K562 (cell line): ENCODE data around the gene CSF2. TPM values are rescaled to one million over a fixed set of nuclear protein-coding genes. Genes with fewer than 3 reads are reported as not detected.
"Not testable (repeated sequence)": the region's sequence is repeated elsewhere in the genome, so short reads cannot be mapped to it uniquely, and the experiment has no call there.

Experiments used
- ATAC-seq: fragments of 200-7000 bp; cut with Tn5 transposase; 3 replicates; pipeline ENCODE4 v1.9.1; 2020; ENCODE audit warnings: moderate library complexity
- BruUV-seq: library from RNA; stranded (reverse); fragments of 400-500 nt; replicated peaks from 2 replicates; lab custom pipeline; 2021; lab: Mats Ljungman, UMichigan
- CTCF ChIA-PET: fragments of 300-600 bp; formaldehyde crosslinking; extraction: SDS; loops from one replicate; lab custom pipeline; 2021; ENCODE audit warnings: low intra/inter-chr PET ratio; lab: Yijun Ruan, JAX
- POLR2A ChIA-PET: fragments of 300-600, 350-650 bp; sonication (Branson Sonifier 250); formaldehyde crosslinking; extraction: SDS; loops from one replicate; lab custom pipeline; 2021; ENCODE audit warnings: antibody characterized with exemption, inconsistent platforms; lab: Yijun Ruan, JAX
- DNase-seq, 4 experiments: peaks; one replicate each; pipeline versions ENCODE4 v3.0.0 to v3.0.0-alpha.2; 2011 to 2018; ENCODE audit warnings: low spot score in 3 of 4, mixed read lengths in 3 of 4; ENCODE audit errors: extremely low read depth in 1 of 4
- FAIRE-seq: peaks from 2 replicates; lab custom pipeline; 2011; peaks lifted over from hg19 to GRCh38; lab: Jason Lieb, UNC
- H2AFZ ChIP-seq: 2 replicates; pipeline ENCODE4 v1.6.0; 2011; ENCODE audit warnings: low read depth, low read length, control low read depth, inconsistent platforms
- H3K27ac ChIP-seq: fragments of 200-600 bp; 3 replicates; pipeline ENCODE4 v1.8.0; 2011; ENCODE audit warnings: low read depth, mild to moderate bottlenecking, control low read depth, inconsistent platforms, low read length, moderate library complexity, mixed read lengths; ENCODE audit errors: extremely low read depth
- H3K27me3 ChIP-seq, 2 experiments: fragments of 300-600 bp in 1 of 2; 2 replicates in 1 of 2; 3 replicates in 1 of 2; pipeline versions ENCODE4 v1.6.0 to v1.8.0; 2011; ENCODE audit warnings: inconsistent platforms in 2 of 2, low read length in 2 of 2, mild to moderate bottlenecking in 1 of 2, mixed read lengths in 1 of 2, moderate library complexity in 1 of 2; ENCODE audit not compliant: control insufficient read depth in 2 of 2, insufficient read depth in 2 of 2
- H3K36me3 ChIP-seq: fragments of 300-600 bp; 3 replicates; pipeline ENCODE4 v1.8.0; 2011; ENCODE audit warnings: mild to moderate bottlenecking, low read length, inconsistent platforms; ENCODE audit not compliant: control insufficient read depth, insufficient read depth
- H3K4me1 ChIP-seq, 2 experiments: fragments of 200-600 bp in 1 of 2; replicated peaks in 1 of 2; 2 replicates in 1 of 2; 3 replicates in 1 of 2; pipeline versions ENCODE4 v1.5.1 to v1.8.0; 2011; ENCODE audit warnings: inconsistent platforms in 2 of 2, low read length in 2 of 2, mild to moderate bottlenecking in 1 of 2, mixed read lengths in 1 of 2, moderate library complexity in 1 of 2; ENCODE audit not compliant: control insufficient read depth in 2 of 2, insufficient read depth in 2 of 2
- H3K4me2 ChIP-seq: 2 replicates; pipeline ENCODE4 v1.6.1; 2011; ENCODE audit warnings: low read length, control low read depth, inconsistent platforms, mixed read lengths; ENCODE audit not compliant: insufficient read depth
- H3K4me3 ChIP-seq: fragments of 200-600 bp; sonication (generic), shearing (Covaris generic); 2 replicates; pipeline ENCODE4 v1.5.1; 2016; ENCODE audit warnings: control low read depth, inconsistent platforms
- H3K79me2 ChIP-seq: fragments of 200-600 bp; 3 replicates; pipeline ENCODE4 v1.8.0; 2011; ENCODE audit warnings: low read length, inconsistent platforms; ENCODE audit not compliant: control insufficient read depth, insufficient read depth
- H3K9ac ChIP-seq, 2 experiments: 2 replicates each; pipeline versions ENCODE4 v1.6.0 to v1.6.1; 2011; ENCODE audit warnings: low read depth in 2 of 2, low read length in 2 of 2, control low read depth in 1 of 2, inconsistent platforms in 1 of 2, mild to moderate bottlenecking in 1 of 2, mixed read lengths in 1 of 2; ENCODE audit not compliant: insufficient read depth in 1 of 2
- H3K9me1 ChIP-seq: one replicate; pipeline ENCODE4 v1.6.0; 2011; ENCODE audit warnings: inconsistent platforms, mild to moderate bottlenecking, low read length, moderate library complexity; ENCODE audit not compliant: control insufficient read depth, insufficient read depth
- H3K9me3 ChIP-seq: replicated peaks from 2 replicates; pipeline ENCODE4 v1.5.1; 2011; ENCODE audit warnings: low read depth, low read length, inconsistent platforms; ENCODE audit not compliant: control insufficient read depth, insufficient read depth
- H4K20me1 ChIP-seq: replicated peaks from 2 replicates; pipeline ENCODE4 v1.6.1; 2011; ENCODE audit warnings: low read length, inconsistent platforms, mixed read lengths; ENCODE audit not compliant: control insufficient read depth, insufficient read depth
- BCOR ChIP-seq: fragments of 450-650 bp; IDR thresholded peaks from 2 replicates; pipeline ENCODE4 v1.6.1; 2016
- NFIC ChIP-seq: fragments of 450-650 bp; IDR thresholded peaks from 2 replicates; pipeline ENCODE4 v1.6.1; 2017; ENCODE audit warnings: mild to moderate bottlenecking, inconsistent platforms
- ZNF146 ChIP-seq: IDR thresholded peaks from one replicate; pipeline ENCODE4 v1.6.1; 2018; ENCODE audit warnings: missing compliant biosample characterization; ENCODE audit not compliant: unreplicated experiment
- WGBS: fragments of 100-300 bp; shearing (Covaris generic); methylation state at CpG from one replicate; pipeline ENCODE4 v1.1.6; 2016; ENCODE audit warnings: low coverage, mixed read lengths; ENCODE audit not compliant: insufficient coverage; ENCODE audit errors: missing lambda C conversion rate; 5-methylcytosine and 5-hydroxymethylcytosine counted together
- in situ Hi-C: fragments of 300-500 bp; cut with MboI; formaldehyde crosslinking; loops from 4 replicates; pipeline ENCODE4 v1.15.0; 2018; ENCODE audit warnings: inconsistent platforms, mixed read lengths
- intact Hi-C: fragments of 100-400 bp; cut with micrococcal nuclease; formaldehyde crosslinking; loops from 2 replicates; pipeline ENCODE4 v1.14.2; 2022
- polyA plus RNA-seq, 8 experiments: library from polyadenylated mRNA; depleted of rRNA in 4 of 8; stranded (reverse) in 5 of 8; unstranded in 3 of 8; fragments of >200 nt; fragmentation: Nextera tagmentation in 2 of 8; fragmentation: Illumina TruSeq in 1 of 8; extraction: Ambion mirVana in 2 of 8; extraction: Trizol in 1 of 8; gene quantifications; 2 replicates each; pipeline versions ENCODE4 v1.2.1 to v1.2.3, GENCODE V29; 2011 to 2014; ENCODE audit warnings: inconsistent platforms in 1 of 8, missing spikeins in 1 of 8
- small RNA-seq: library from RNA; depleted of rRNA; stranded (forward); fragments of <200 nt; gene quantifications from one replicate; pipeline ENCODE3, GENCODE V24; 2014
- total RNA-seq, 7 experiments: library from RNA; depleted of rRNA in 6 of 7; stranded (reverse); fragments of >200 nt in 6 of 7; fragmentation: Illumina TruSeq in 2 of 7; extraction: Trizol in 2 of 7; gene quantifications; 2 replicates each; pipeline versions ENCODE4 v1.2.1 to v1.2.3, GENCODE V29; 2011 to 2021; ENCODE audit warnings: low replicate concordance in 1 of 7

CSF2 gene
- total and polyA plus RNA-seq, 9 of the 15 experiments (the other 6 are each of a cell fraction or from before 2014, with no cell fraction given): 0.25 to 0.29 TPM; not detected in 7

GRCh38 chr5:132123578-132123977 is 50.0 kb downstream of the CSF2 start:
- H4K20me1 ChIP-seq, H2AFZ ChIP-seq, POLR2A ChIA-PET, H3K9me3 ChIP-seq, H3K4me2 ChIP-seq, in situ Hi-C loops, H3K9ac ChIP-seq, H3K27me3 ChIP-seq, BruUV-seq, H3K79me2 ChIP-seq, FAIRE-seq, H3K4me1 ChIP-seq, DNase-seq, H3K36me3 ChIP-seq, H3K4me3 ChIP-seq, CTCF ChIA-PET, H3K27ac ChIP-seq, ATAC-seq, intact Hi-C loops, H3K9me1 ChIP-seq: not testable (repeated sequence)
- TF ChIP-seq ZNF146 (CRISPR knock-in tag) (peak; percentile 78), NFIC (0 out of 2 replicates have a peak, but pooled peaks have one; percentile 19), BCOR (0 out of 2 replicates have a peak, but pooled peaks have one; percentile 25)
- 72% methylated on average over 4 of the region's 4 CpGs for WGBS

Small RNA genes lying within 50 kb of the gene (small RNA-seq; reads per million reads assigned to genes)
- not detected for gene RF00285

Other genes starting within 250 kb of the CSF2 start
- gene MEIKIN, start 128.1 kb upstream of the CSF2 start, total RNA-seq (2014; rRNA removed): 0.18 TPM in 1 of 2 replicates, not detected in the other
- not detected in 2 replicates for gene MEIKIN, start 128.1 kb upstream of the CSF2 start, total RNA-seq (2014; rRNA removed; fragmentation: Illumina TruSeq; extraction: Trizol)
- not detected in 2 replicates for gene MEIKIN, start 128.1 kb upstream of the CSF2 start, total RNA-seq (2015; rRNA removed; fragmentation: Illumina TruSeq; extraction: Trizol)
- gene MEIKIN, start 128.1 kb upstream of the CSF2 start, total RNA-seq (2021): not detected in 2 replicates
- gene MEIKIN, start 128.1 kb upstream of the CSF2 start, polyA plus RNA-seq (2011; rRNA removed): not detected in 2 replicates
- not detected in 2 replicates for gene MEIKIN, start 128.1 kb upstream of the CSF2 start, polyA plus RNA-seq (2014; fragmentation: Illumina TruSeq; extraction: Trizol)
- not detected for gene MEIKIN, start 128.1 kb upstream of the CSF2 start, polyA plus RNA-seq (2014; fragmentation: Nextera tagmentation; extraction: Ambion mirVana)
- not detected in 2 replicates for gene MEIKIN, start 128.1 kb upstream of the CSF2 start, polyA plus RNA-seq (2014; rRNA removed)
- gene ACSL6, start 62.1 kb upstream of the CSF2 start, total RNA-seq (2014; rRNA removed): 0.50 and 0.73 TPM in 2 replicates
- gene ACSL6, start 62.1 kb upstream of the CSF2 start, total RNA-seq (2014; rRNA removed; fragmentation: Illumina TruSeq; extraction: Trizol): 0.62 and 1.0 TPM in 2 replicates
- gene ACSL6, start 62.1 kb upstream of the CSF2 start, total RNA-seq (2015; rRNA removed; fragmentation: Illumina TruSeq; extraction: Trizol): 0.60 and 0.69 TPM in 2 replicates
- 1.5 and 1.6 TPM in 2 replicates for gene ACSL6, start 62.1 kb upstream of the CSF2 start, total RNA-seq (2021)
- 1.0 and 1.2 TPM in 2 replicates for gene ACSL6, start 62.1 kb upstream of the CSF2 start, polyA plus RNA-seq (2011; rRNA removed)
- gene ACSL6, start 62.1 kb upstream of the CSF2 start, polyA plus RNA-seq (2014; fragmentation: Illumina TruSeq; extraction: Trizol): 0.82 and 1.00 TPM in 2 replicates
- gene ACSL6, start 62.1 kb upstream of the CSF2 start, polyA plus RNA-seq (2014; fragmentation: Nextera tagmentation; extraction: Ambion mirVana): under 1 TPM; 0.62 to 0.75 TPM
- 0.62 and 0.69 TPM in 2 replicates for gene ACSL6, start 62.1 kb upstream of the CSF2 start, polyA plus RNA-seq (2014; rRNA removed)
- gene IL3, start 13.1 kb upstream of the CSF2 start, total RNA-seq (2014; rRNA removed): not detected in 2 replicates
- gene IL3, start 13.1 kb upstream of the CSF2 start, total RNA-seq (2014; rRNA removed; fragmentation: Illumina TruSeq; extraction: Trizol): not detected in 2 replicates
- not detected in 2 replicates for gene IL3, start 13.1 kb upstream of the CSF2 start, total RNA-seq (2015; rRNA removed; fragmentation: Illumina TruSeq; extraction: Trizol)
- not detected in 2 replicates for gene IL3, start 13.1 kb upstream of the CSF2 start, total RNA-seq (2021)
- gene IL3, start 13.1 kb upstream of the CSF2 start, polyA plus RNA-seq (2011; rRNA removed): not detected in 2 replicates
- not detected in 2 replicates for gene IL3, start 13.1 kb upstream of the CSF2 start, polyA plus RNA-seq (2014; fragmentation: Illumina TruSeq; extraction: Trizol)
- not detected for gene IL3, start 13.1 kb upstream of the CSF2 start, polyA plus RNA-seq (2014; fragmentation: Nextera tagmentation; extraction: Ambion mirVana)
- not detected in 2 replicates for gene IL3, start 13.1 kb upstream of the CSF2 start, polyA plus RNA-seq (2014; rRNA removed)
- gene P4HA2, start 154.1 kb downstream of the CSF2 start, total RNA-seq (2014; rRNA removed): 11.9 and 12.1 TPM in 2 replicates
- 11.6 and 12.7 TPM in 2 replicates for gene P4HA2, start 154.1 kb downstream of the CSF2 start, total RNA-seq (2014; rRNA removed; fragmentation: Illumina TruSeq; extraction: Trizol)
- gene P4HA2, start 154.1 kb downstream of the CSF2 start, total RNA-seq (2015; rRNA removed; fragmentation: Illumina TruSeq; extraction: Trizol): 11.2 and 11.4 TPM in 2 replicates
- gene P4HA2, start 154.1 kb downstream of the CSF2 start, total RNA-seq (2021): 14.2 and 14.3 TPM in 2 replicates
- gene P4HA2, start 154.1 kb downstream of the CSF2 start, polyA plus RNA-seq (2011; rRNA removed): 50.0 and 59.7 TPM in 2 replicates
- 10.7 and 12.5 TPM in 2 replicates for gene P4HA2, start 154.1 kb downstream of the CSF2 start, polyA plus RNA-seq (2014; fragmentation: Illumina TruSeq; extraction: Trizol)
- 10 to 100 TPM; 17.9 to 29.2 TPM for gene P4HA2, start 154.1 kb downstream of the CSF2 start, polyA plus RNA-seq (2014; fragmentation: Nextera tagmentation; extraction: Ambion mirVana)
- 9.6 and 10.7 TPM in 2 replicates for gene P4HA2, start 154.1 kb downstream of the CSF2 start, polyA plus RNA-seq (2014; rRNA removed)
- gene PDLIM4, start 183.9 kb downstream of the CSF2 start, total RNA-seq (2014; rRNA removed): 13.1 and 22.8 TPM in 2 replicates
- 3.5 and 4.5 TPM in 2 replicates for gene PDLIM4, start 183.9 kb downstream of the CSF2 start, total RNA-seq (2014; rRNA removed; fragmentation: Illumina TruSeq; extraction: Trizol)
- gene PDLIM4, start 183.9 kb downstream of the CSF2 start, total RNA-seq (2015; rRNA removed; fragmentation: Illumina TruSeq; extraction: Trizol): 12.1 and 12.3 TPM in 2 replicates
- 31.5 and 32.8 TPM in 2 replicates for gene PDLIM4, start 183.9 kb downstream of the CSF2 start, total RNA-seq (2021)
- 13.6 and 17.2 TPM in 2 replicates for gene PDLIM4, start 183.9 kb downstream of the CSF2 start, polyA plus RNA-seq (2011; rRNA removed)
- gene PDLIM4, start 183.9 kb downstream of the CSF2 start, polyA plus RNA-seq (2014; fragmentation: Illumina TruSeq; extraction: Trizol): 28.9 and 44.6 TPM in 2 replicates
- gene PDLIM4, start 183.9 kb downstream of the CSF2 start, polyA plus RNA-seq (2014; fragmentation: Nextera tagmentation; extraction: Ambion mirVana): under 1 TPM; 0.28 to 0.73 TPM
- 14.0 and 21.3 TPM in 2 replicates for gene PDLIM4, start 183.9 kb downstream of the CSF2 start, polyA plus RNA-seq (2014; rRNA removed)
- gene SLC22A4, start 220.6 kb downstream of the CSF2 start, total RNA-seq (2014; rRNA removed): 6.5 and 7.9 TPM in 2 replicates
- gene SLC22A4, start 220.6 kb downstream of the CSF2 start, total RNA-seq (2014; rRNA removed; fragmentation: Illumina TruSeq; extraction: Trizol): 5.7 and 6.2 TPM in 2 replicates
- 4.5 and 4.8 TPM in 2 replicates for gene SLC22A4, start 220.6 kb downstream of the CSF2 start, total RNA-seq (2015; rRNA removed; fragmentation: Illumina TruSeq; extraction: Trizol)
- 7.6 and 9.6 TPM in 2 replicates for gene SLC22A4, start 220.6 kb downstream of the CSF2 start, total RNA-seq (2021)
- gene SLC22A4, start 220.6 kb downstream of the CSF2 start, polyA plus RNA-seq (2011; rRNA removed): 5.2 and 9.5 TPM in 2 replicates
- 5.8 and 6.1 TPM in 2 replicates for gene SLC22A4, start 220.6 kb downstream of the CSF2 start, polyA plus RNA-seq (2014; fragmentation: Illumina TruSeq; extraction: Trizol)
- 1 to 10 TPM; 2.7 to 2.9 TPM for gene SLC22A4, start 220.6 kb downstream of the CSF2 start, polyA plus RNA-seq (2014; fragmentation: Nextera tagmentation; extraction: Ambion mirVana)
- 6.0 and 7.0 TPM in 2 replicates for gene SLC22A4, start 220.6 kb downstream of the CSF2 start, polyA plus RNA-seq (2014; rRNA removed)